Fibroblast of mammary gland (primary cell): ENCODE results near the gene NEK10.

Source experiments
- DNase-seq: peaks from one replicate; pipeline ENCODE4 v3.0.0-alpha.2; 2010; ENCODE audit warnings: low read depth
- H3K4me3 ChIP-seq: 2 replicates; pipeline ENCODE4 v1.5.1; 2011; ENCODE audit warnings: low read depth, mild to moderate bottlenecking, low read length, moderate library complexity; ENCODE audit not compliant: control insufficient read depth
- TF ChIP-seq, protein P1 (sequence below): conservative IDR thresholded peaks from 2 replicates; pipeline ENCODE4 v1.5.1; 2011; ENCODE audit warnings: low read depth, low read length, inconsistent platforms; ENCODE audit not compliant: control insufficient read depth, insufficient read depth

Gene NEK10

DNA sequence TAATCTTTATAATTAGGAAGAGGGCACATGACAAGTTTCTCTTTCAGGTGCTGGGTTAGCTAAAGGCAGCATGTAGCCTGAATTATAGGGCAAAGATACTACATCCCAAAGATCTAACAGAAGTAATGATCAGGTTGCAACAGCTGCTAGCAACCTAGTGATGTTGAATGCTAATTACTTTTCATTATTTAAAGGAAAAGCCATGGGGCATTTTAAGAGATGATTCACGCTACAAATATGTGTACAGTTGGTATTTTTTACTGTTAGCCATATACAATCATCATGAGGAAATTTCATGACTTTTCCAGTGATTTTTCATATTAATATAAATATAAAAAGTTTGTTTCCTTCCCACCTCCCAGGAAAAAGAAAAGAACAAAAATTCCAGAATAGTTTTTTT lies 43.0 kb downstream of the NEK10 start:
- peak; percentile 30 for DNase-seq
- TF ChIP-seq, protein P1, sequence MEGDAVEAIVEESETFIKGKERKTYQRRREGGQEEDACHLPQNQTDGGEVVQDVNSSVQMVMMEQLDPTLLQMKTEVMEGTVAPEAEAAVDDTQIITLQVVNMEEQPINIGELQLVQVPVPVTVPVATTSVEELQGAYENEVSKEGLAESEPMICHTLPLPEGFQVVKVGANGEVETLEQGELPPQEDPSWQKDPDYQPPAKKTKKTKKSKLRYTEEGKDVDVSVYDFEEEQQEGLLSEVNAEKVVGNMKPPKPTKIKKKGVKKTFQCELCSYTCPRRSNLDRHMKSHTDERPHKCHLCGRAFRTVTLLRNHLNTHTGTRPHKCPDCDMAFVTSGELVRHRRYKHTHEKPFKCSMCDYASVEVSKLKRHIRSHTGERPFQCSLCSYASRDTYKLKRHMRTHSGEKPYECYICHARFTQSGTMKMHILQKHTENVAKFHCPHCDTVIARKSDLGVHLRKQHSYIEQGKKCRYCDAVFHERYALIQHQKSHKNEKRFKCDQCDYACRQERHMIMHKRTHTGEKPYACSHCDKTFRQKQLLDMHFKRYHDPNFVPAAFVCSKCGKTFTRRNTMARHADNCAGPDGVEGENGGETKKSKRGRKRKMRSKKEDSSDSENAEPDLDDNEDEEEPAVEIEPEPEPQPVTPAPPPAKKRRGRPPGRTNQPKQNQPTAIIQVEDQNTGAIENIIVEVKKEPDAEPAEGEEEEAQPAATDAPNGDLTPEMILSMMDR: no peak
- H3K4me3 ChIP-seq: no peak overlapping the region

DNA sequence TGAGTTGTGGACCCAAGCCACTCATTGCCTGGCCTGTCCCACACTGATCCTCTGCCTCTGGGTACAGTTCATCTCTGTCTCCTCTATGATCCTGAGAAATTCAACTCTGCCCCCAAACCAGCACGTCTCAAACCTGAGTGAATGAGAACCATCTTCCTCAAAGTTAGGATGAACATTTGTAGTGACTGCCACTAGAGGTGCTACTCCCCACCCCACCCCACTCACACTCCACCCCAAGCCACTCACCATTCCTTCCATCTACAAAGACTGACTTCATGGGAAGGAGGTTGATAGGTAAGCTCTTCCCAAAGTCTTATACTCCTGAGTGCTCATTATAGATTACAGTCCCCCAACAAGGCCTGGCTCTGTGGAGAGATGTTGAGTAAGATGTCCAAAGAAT lies 43.8 kb downstream of the NEK10 start:
- no peak overlapping the region for H3K4me3 ChIP-seq

DNA sequence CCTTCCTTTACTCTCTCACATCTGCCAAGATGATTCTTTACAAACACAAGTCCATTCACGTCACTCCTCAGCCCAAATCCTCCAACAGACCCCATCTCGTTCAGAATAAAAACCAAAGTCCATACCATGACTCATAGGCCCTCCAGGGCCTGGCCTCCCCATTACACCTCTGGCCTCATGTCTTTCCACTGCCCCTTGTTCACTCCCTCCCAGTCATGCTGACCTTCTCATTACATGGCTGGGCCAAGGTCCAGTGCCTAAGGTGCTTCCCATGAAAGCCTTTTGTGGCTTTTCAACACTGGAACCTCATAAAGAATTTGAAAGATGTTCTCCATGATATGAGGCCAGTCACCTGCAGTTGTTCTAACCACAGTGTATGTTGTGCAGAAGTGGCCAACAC lies 44.5 kb downstream of the NEK10 start:
- no peak overlapping the region for H3K4me3 ChIP-seq
- DNase-seq: no peak
- TF ChIP-seq, protein P1: no peak

More for the DNA sequence above, 43.8 kb downstream of the NEK10 start:
- TF ChIP-seq, protein P1: no peak
- no peak for DNase-seq

DNA sequence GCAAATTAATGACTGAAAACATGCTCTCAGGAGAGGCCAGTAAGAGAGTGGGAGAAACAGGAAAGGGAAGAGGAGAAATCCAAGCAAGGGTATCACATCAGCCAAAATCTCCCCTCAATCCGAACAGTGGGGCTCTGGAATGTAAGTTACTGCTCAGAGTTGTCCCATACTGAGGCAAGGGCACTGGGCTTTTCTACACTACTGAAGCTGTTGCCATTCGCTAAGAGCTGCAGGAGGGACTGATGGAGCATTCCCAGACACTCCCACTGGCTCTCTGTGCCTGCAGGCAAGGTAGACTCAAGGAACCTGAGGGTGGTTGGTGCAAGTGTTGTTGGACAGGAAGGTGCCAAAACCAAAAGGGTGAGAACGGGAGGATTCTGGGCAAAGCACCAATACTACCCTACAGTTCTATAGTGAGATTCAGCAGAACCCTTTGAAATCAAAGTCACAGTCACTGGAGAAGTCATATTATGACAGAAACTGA lies 46.1 kb downstream of the NEK10 start:
- no peak for DNase-seq
- TF ChIP-seq, protein P1: no peak

DNA sequence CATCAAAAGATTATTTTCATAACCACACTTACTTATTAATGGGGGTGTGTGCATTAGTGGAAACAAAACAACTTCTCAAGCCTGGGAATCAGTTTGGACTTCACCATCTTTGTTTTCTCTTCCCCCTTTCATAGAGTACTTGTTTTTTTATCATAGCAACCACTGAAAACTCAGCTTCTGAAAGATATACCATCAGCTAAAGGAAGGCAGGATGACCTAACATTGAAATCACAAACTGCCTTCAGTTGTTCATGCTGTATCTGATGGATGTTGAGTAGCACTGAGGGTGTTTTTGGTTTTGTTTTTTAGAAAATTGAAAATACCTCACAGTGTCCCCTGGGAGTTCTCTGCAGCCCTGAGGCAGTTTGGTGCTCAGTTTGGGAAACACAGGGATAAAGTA lies 46.5 kb downstream of the NEK10 start:
- H3K4me3 ChIP-seq: no peak overlapping the region
- TF ChIP-seq, protein P1: no peak
- no peak for DNase-seq

More for the DNA sequence above, 46.1 kb downstream of the NEK10 start:
- H3K4me3 ChIP-seq: no peak overlapping the region

DNA sequence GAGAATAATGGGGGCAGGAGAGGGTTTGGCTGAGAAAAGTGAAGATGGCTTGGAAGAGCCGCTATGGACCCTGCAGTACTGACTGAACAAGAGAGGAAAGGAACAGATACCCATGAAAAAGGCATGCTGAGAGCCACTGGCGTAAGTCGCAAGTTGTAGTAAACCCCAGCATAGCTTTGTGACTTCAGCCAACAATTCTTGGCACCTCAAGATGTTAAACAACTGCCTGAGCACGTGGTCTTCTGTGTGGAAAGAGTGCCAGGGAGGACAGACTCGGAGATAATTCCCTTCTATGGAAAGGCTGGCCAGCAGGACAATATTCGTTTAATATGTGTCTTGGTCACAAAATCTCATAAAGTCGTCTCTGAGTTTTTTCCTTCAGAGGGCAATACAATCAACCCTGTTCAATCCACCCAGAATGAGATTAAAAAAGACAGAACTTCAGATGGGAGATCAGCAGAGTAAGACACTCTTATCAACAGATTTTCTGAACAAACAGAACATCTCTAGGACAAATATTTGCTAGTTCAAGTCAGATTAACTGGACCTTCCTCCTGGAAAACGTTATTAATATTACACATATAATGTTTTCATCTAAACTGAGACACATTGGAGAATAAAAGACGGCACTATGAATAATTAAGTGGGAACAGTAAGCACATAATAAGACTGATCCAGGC lies 49.2 kb downstream of the NEK10 start:
- DNase-seq: no peak
- TF ChIP-seq, protein P1: no peak

More for the DNA sequence above, 49.2 kb downstream of the NEK10 start:
- no peak overlapping the region for H3K4me3 ChIP-seq
